Osteocyte (in vitro differentiated cells): ENCODE data around the gene OSBPL6. TPM values are rescaled to one million over a fixed set of nuclear protein-coding genes. Genes with fewer than 3 reads are reported as not detected.
A peak's percentile ranks its signal among the peaks of the same experiment; 100 is the strongest.

Source experiments
- DNase-seq: peaks from one replicate; pipeline ENCODE4 v3.0.0; 2021; ENCODE audit warnings: mixed read lengths; ENCODE audit not compliant: unreplicated experiment; ENCODE audit errors: extremely low spot score
- H3K27ac Mint-ChIP-seq: one replicate; pipeline ENCODE4 v1.8.0; 2021; ENCODE audit warnings: mild to moderate bottlenecking, mixed read lengths; ENCODE audit not compliant: unreplicated experiment
- H3K27me3 Mint-ChIP-seq: one replicate; pipeline ENCODE4 v1.8.0; 2021; ENCODE audit warnings: mixed read lengths; ENCODE audit not compliant: unreplicated experiment
- H3K36me3 Mint-ChIP-seq: one replicate; pipeline ENCODE4 v1.8.0; 2021; ENCODE audit warnings: mixed read lengths; ENCODE audit not compliant: unreplicated experiment
- H3K4me1 Mint-ChIP-seq: one replicate; pipeline ENCODE4 v1.8.0; 2021; ENCODE audit warnings: mixed read lengths; ENCODE audit not compliant: unreplicated experiment
- H3K4me3 Mint-ChIP-seq: one replicate; pipeline ENCODE4 v1.8.0; 2021; ENCODE audit warnings: mild to moderate bottlenecking, moderate library complexity, mixed read lengths; ENCODE audit not compliant: unreplicated experiment
- H3K9me3 Mint-ChIP-seq: one replicate; pipeline ENCODE4 v1.8.0; 2021; ENCODE audit warnings: mixed read lengths; ENCODE audit not compliant: unreplicated experiment
- CTCF ChIP-seq: fragments of 200-600 bp; sonication (generic); IDR thresholded peaks from 2 replicates; pipeline ENCODE4 v1.5.0; 2021; ENCODE audit warnings: antibody characterized with exemption, mild to moderate bottlenecking, moderate library complexity
- total RNA-seq: library from RNA; stranded (reverse); gene quantifications from 2 replicates; pipeline ENCODE4 v1.2.1, GENCODE V29; 2021

Gene OSBPL6
- total RNA-seq, 1 donor from 2014 or later: 3.9 TPM

GRCh38 chr2:178221556-178221955, 27.2 kb downstream of the OSBPL6 start:
- no peaks in the 10 kb centered on the region for H3K9me3 Mint-ChIP-seq
- no peak overlapping the region for H3K27ac Mint-ChIP-seq
- peaks cover 21% of the 10 kb centered on the region for H3K4me1 Mint-ChIP-seq
- no peak overlapping the region for H3K4me3 Mint-ChIP-seq
- H3K27me3 Mint-ChIP-seq: no peaks in the 10 kb centered on the region
- no peak for DNase-seq
- TF ChIP-seq CTCF: no peak
- H3K36me3 Mint-ChIP-seq: no peaks in the 10 kb centered on the region

- no peaks in the 10 kb centered on the region for H3K27me3 Mint-ChIP-seq
- H3K36me3 Mint-ChIP-seq: no peaks in the 10 kb centered on the region
- H3K4me3 Mint-ChIP-seq: no peak overlapping the region
- DNase-seq: no peak
- no peak overlapping the region for H3K27ac Mint-ChIP-seq
- H3K4me1 Mint-ChIP-seq: peaks cover 22% of the 10 kb centered on the region
- TF ChIP-seq CTCF: no peak
- no peaks in the 10 kb centered on the region for H3K9me3 Mint-ChIP-seq
These were observed 29.5 kb downstream of the OSBPL6 start for GRCh38 chr2:178223806-178224205.

GRCh38 chr2:178225006-178225805, 30.9 kb downstream of the OSBPL6 start:
- peak overlapping the region; percentile 1 for H3K27ac Mint-ChIP-seq

GRCh38 chr2:178227187-178227586, 32.9 kb downstream of the OSBPL6 start:
- Mint-ChIP-seq H3K4me1 (peaks cover 22% of the 10 kb centered on the region), H3K9me3 (no peaks in the 10 kb centered on the region), H3K27ac (no peak overlapping the region), H3K27me3 (no peaks in the 10 kb centered on the region), H3K4me3 (no peak overlapping the region), H3K36me3 (no peaks in the 10 kb centered on the region)
- DNase-seq: no peak
- TF ChIP-seq CTCF: no peak

More at GRCh38 chr2:178225006-178225805, 30.9 kb downstream of the OSBPL6 start:
- Mint-ChIP-seq H3K4me1 (peaks cover 22% of the 10 kb centered on the region), H3K4me3 (no peak overlapping the region), H3K27me3 (no peaks in the 10 kb centered on the region), H3K36me3 (no peaks in the 10 kb centered on the region), H3K9me3 (no peaks in the 10 kb centered on the region)
- no peak for TF ChIP-seq CTCF
- no peak for DNase-seq

- H3K36me3 Mint-ChIP-seq: no peaks in the 10 kb centered on the region
- DNase-seq: no peak
- TF ChIP-seq CTCF: no peak
- H3K27me3 Mint-ChIP-seq: no peaks in the 10 kb centered on the region
- H3K27ac Mint-ChIP-seq: no peak overlapping the region
- H3K4me3 Mint-ChIP-seq: no peak overlapping the region
- H3K4me1 Mint-ChIP-seq: peaks cover 9% of the 10 kb centered on the region
- no peaks in the 10 kb centered on the region for H3K9me3 Mint-ChIP-seq
These were observed 35.6 kb downstream of the OSBPL6 start for GRCh38 chr2:178229927-178230326.
